Measurements from ENCODE around the gene BMS1. TPM values are rescaled to one million over a fixed set of nuclear protein-coding genes. Genes with fewer than 3 reads are reported as not detected.

Gene BMS1
- total and polyA plus RNA-seq, 2 of the 4 experiments (the other 2 are of a cell fraction) = 7.5 to 22.9 TPM

DNA sequence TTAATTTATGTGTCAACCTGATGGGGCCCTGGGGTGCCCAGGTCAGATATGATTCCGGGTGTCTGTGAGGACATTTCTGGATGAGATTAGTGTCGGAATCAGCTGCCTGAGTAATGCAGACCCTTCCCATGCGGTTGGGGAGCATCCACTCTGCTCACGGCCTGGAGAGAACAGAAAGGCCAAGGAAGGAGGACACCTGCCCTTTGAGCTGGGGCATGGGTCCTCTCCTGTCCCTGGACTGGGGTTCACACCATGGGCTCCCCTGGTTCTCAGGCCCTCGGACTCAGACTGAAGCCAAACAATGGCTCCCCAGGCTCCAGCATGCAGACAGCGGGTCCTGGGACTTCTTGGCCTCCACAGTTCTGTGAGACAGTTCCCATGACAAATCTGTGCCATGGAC, 94.3 kb downstream of the BMS1 start:
- dilution Hi-C loops (cut with HindIII; ENCODE audit: low sequenced_read_pairs, unreplicated experiment) = no loop called here
- H2BK5ac ChIP-seq (ENCODE audit: low read depth, low read length, poor library complexity, severe bottlenecking) = no peak overlapping the region
- H3K4ac ChIP-seq (ENCODE audit: low read depth, low read length) = no peak overlapping the region
- no peak overlapping the region for H3K56ac ChIP-seq (ENCODE audit: extremely low read depth, insufficient read depth, low read length)
- CTCF ChIA-PET = no interaction called here
- H3K14ac ChIP-seq (replicated peaks; ENCODE audit: low read depth, low read length) = no peak overlapping the region
- no peak overlapping the region for H2AFZ ChIP-seq (replicated peaks; ENCODE audit: low read length, poor library complexity)
- H3K9ac ChIP-seq (ENCODE audit: low read depth, low read length) = no peak overlapping the region
- in situ Hi-C loops (cut with MboI; ENCODE audit: low sequenced_read_pairs) = loop anchor here (10.0 to 25.0 kb wide), 2 partner anchors 185 to 228 kb away; no protein-coding TSS in a partner anchor
- ATAC-seq (ENCODE audit: low read depth) (no peak), DNase-seq (no peak)
- H3K4me2 ChIP-seq (ENCODE audit: low read depth, low read length) = no peak overlapping the region
- no peaks in the 10 kb centered on the region for H3K36me3 ChIP-seq (ENCODE audit: control insufficient read depth, insufficient read depth, low read length)
- H3K18ac ChIP-seq (ENCODE audit: low read depth, low read length) = no peak overlapping the region
- no peak overlapping the region for H4K91ac ChIP-seq (ENCODE audit: insufficient read depth, low read depth, low read length)
- no peaks in the 10 kb centered on the region for H3K9me1 ChIP-seq (ENCODE audit: insufficient read depth, low read length)
- H4K20me1 ChIP-seq (ENCODE audit: insufficient read depth, low read length) = no peaks in the 10 kb centered on the region
- H3K27me3 ChIP-seq (ENCODE audit: control insufficient read depth, insufficient read depth, low read length) = peaks cover 2% of the 10 kb centered on the region; the same call in 1 of the 2 replicates
- no TSS peak for BruUV-seq (replicated peaks)
- H3K27ac ChIP-seq (ENCODE audit: insufficient read depth, low read length) = no peak overlapping the region
- H3K4me1 ChIP-seq (ENCODE audit: control insufficient read depth, insufficient read depth, low read length) = no peaks in the 10 kb centered on the region
- no peaks in the 10 kb centered on the region for H3K9me3 ChIP-seq (ENCODE audit: control insufficient read depth, insufficient read depth, low read length)
- H2BK15ac ChIP-seq (ENCODE audit: low read depth, low read length) = no peak overlapping the region
- H2BK20ac ChIP-seq (ENCODE audit: low read depth, low read length) = no peak overlapping the region
- H2AK5ac ChIP-seq (ENCODE audit: low read depth, low read length) = no peak overlapping the region
- TF ChIP-seq, protein P1, sequence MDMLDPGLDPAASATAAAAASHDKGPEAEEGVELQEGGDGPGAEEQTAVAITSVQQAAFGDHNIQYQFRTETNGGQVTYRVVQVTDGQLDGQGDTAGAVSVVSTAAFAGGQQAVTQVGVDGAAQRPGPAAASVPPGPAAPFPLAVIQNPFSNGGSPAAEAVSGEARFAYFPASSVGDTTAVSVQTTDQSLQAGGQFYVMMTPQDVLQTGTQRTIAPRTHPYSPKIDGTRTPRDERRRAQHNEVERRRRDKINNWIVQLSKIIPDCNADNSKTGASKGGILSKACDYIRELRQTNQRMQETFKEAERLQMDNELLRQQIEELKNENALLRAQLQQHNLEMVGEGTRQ (IDR thresholded peaks at IDR 0.05; ENCODE audit: low read depth, low read length) = no peak
- TF ChIP-seq RCOR1 (IDR thresholded peaks at IDR 0.05; ENCODE audit: insufficient replicate concordance, low read length) = no peak
- TF ChIP-seq, protein P2, sequence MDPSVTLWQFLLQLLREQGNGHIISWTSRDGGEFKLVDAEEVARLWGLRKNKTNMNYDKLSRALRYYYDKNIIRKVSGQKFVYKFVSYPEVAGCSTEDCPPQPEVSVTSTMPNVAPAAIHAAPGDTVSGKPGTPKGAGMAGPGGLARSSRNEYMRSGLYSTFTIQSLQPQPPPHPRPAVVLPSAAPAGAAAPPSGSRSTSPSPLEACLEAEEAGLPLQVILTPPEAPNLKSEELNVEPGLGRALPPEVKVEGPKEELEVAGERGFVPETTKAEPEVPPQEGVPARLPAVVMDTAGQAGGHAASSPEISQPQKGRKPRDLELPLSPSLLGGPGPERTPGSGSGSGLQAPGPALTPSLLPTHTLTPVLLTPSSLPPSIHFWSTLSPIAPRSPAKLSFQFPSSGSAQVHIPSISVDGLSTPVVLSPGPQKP (IDR thresholded peaks at IDR 0.05; ENCODE audit: borderline replicate concordance, low read depth, low read length) = no peak
- no peak for TF ChIP-seq MXI1 (IDR thresholded peaks at IDR 0.05; ENCODE audit: borderline replicate concordance, low read depth, low read length)
- TF ChIP-seq CEBPB (IDR thresholded peaks at IDR 0.05; ENCODE audit: low read depth, low read length) = no peak
- no peak for TF ChIP-seq POLR2A (IDR thresholded peaks at IDR 0.05; ENCODE audit: low read depth, low read length)
- TF ChIP-seq BHLHE40 (IDR thresholded peaks at IDR 0.05; ENCODE audit: low read depth, low read length) = no peak
- TF ChIP-seq, protein P3, sequence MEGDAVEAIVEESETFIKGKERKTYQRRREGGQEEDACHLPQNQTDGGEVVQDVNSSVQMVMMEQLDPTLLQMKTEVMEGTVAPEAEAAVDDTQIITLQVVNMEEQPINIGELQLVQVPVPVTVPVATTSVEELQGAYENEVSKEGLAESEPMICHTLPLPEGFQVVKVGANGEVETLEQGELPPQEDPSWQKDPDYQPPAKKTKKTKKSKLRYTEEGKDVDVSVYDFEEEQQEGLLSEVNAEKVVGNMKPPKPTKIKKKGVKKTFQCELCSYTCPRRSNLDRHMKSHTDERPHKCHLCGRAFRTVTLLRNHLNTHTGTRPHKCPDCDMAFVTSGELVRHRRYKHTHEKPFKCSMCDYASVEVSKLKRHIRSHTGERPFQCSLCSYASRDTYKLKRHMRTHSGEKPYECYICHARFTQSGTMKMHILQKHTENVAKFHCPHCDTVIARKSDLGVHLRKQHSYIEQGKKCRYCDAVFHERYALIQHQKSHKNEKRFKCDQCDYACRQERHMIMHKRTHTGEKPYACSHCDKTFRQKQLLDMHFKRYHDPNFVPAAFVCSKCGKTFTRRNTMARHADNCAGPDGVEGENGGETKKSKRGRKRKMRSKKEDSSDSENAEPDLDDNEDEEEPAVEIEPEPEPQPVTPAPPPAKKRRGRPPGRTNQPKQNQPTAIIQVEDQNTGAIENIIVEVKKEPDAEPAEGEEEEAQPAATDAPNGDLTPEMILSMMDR (conservative IDR thresholded peaks at IDR 0.05; ENCODE audit: low read depth, low read length) = no peak
- TF ChIP-seq CHD1 (IDR thresholded peaks at IDR 0.05; ENCODE audit: low read depth, low read length) = no peak
- TF ChIP-seq FOS (IDR thresholded peaks at IDR 0.05; ENCODE audit: low read depth, low read length) = no peak
- no peak for TF ChIP-seq RFX5 (IDR thresholded peaks at IDR 0.05; ENCODE audit: low read depth, low read length)
- no peak for TF ChIP-seq SMC3 (IDR thresholded peaks at IDR 0.05; ENCODE audit: low read depth, low read length)
- no peak for TF ChIP-seq NFE2L2 (IDR thresholded peaks at IDR 0.05; ENCODE audit: low read depth, low read length)
- no peak for TF ChIP-seq RAD21 (IDR thresholded peaks at IDR 0.05; ENCODE audit: low read length)
- TF ChIP-seq MAZ (IDR thresholded peaks at IDR 0.05; ENCODE audit: borderline replicate concordance, low read depth, low read length) = no peak
- TF ChIP-seq MAFK (IDR thresholded peaks at IDR 0.05; ENCODE audit: low read depth, low read length) = no peak
- no peak overlapping the region for H3K4me3 ChIP-seq (ENCODE audit: insufficient read depth, low read depth, low read length)
- intact Hi-C loops (cut with micrococcal nuclease) = no loop called here
- H2BK120ac ChIP-seq (ENCODE audit: low read depth, low read length) = no peak overlapping the region
- no peak overlapping the region for H4K8ac ChIP-seq (ENCODE audit: low read depth in 2 of 2, low read length in 2 of 2)
- H4K5ac ChIP-seq (ENCODE audit: low read depth, low read length) = no peak overlapping the region
- no peak overlapping the region for H2AK9ac ChIP-seq (replicated peaks; ENCODE audit: low read depth, low read length, poor library complexity)
- 47% methylated on average over 5 of the region's 6 CpGs; no CpG with 5 or more reads in 1 of the 2 experiments for WGBS, 2 experiments (ENCODE audit: extremely low coverage in 2 of 2, insufficient read length in 1 of 2)
- no peaks in the 10 kb centered on the region for H3K79me1 ChIP-seq (ENCODE audit: low read depth in 1 of 2, low read length in 2 of 2)
- POLR2A ChIA-PET (ENCODE audit: unreplicated experiment) = no interaction called here
- no peak overlapping the region for H3K23ac ChIP-seq (ENCODE audit: low read depth, low read length)

Measured in IMR-90 (cell line).